WERI-Rb-1 (cell line): ENCODE results near the gene SRSF9.
A peak's percentile ranks its signal among the peaks of the same experiment; 100 is the strongest.
"Not testable (repeated sequence)": the region's sequence is repeated elsewhere in the genome, so short reads cannot be mapped to it uniquely, and the experiment has no call there.

Experiments used
- DNase-seq: peaks from one replicate; pipeline ENCODE4 v3.0.0-alpha.2; 2020
- H3K27ac ChIP-seq: fragments of 250-450 bp; sonication (Bioruptor Pico); 2 replicates; pipeline ENCODE4 v1.5.1; 2020; ENCODE audit warnings: mild to moderate bottlenecking, moderate library complexity
- H3K27me3 ChIP-seq: fragments of 250-450 bp; sonication (Bioruptor Pico); 2 replicates; pipeline ENCODE4 v1.5.1; 2021; ENCODE audit warnings: mild to moderate bottlenecking, low read depth, moderate library complexity; ENCODE audit not compliant: insufficient read depth, severe bottlenecking
- H3K36me3 ChIP-seq: fragments of 250-450 bp; sonication (Bioruptor Pico); 2 replicates; pipeline ENCODE4 v1.5.1; 2020; ENCODE audit warnings: mild to moderate bottlenecking, moderate library complexity
- H3K4me3 ChIP-seq: 2 replicates; pipeline ENCODE4 v1.5.1; 2011; ENCODE audit warnings: low read depth, mild to moderate bottlenecking, control low read depth, low read length
- H3K9me3 ChIP-seq: fragments of 250-450 bp; sonication (Bioruptor Pico); 2 replicates; pipeline ENCODE4 v1.5.1; 2021; ENCODE audit warnings: mild to moderate bottlenecking, moderate library complexity; ENCODE audit not compliant: severe bottlenecking
- CTCF ChIP-seq: IDR thresholded peaks from 2 replicates; pipeline ENCODE4 v1.5.1; 2011; ENCODE audit warnings: low read depth, mild to moderate bottlenecking, control low read depth, inconsistent platforms, low read length

Gene SRSF9

GRCh38 chr12:120495186-120495730, 25.7 kb upstream of the SRSF9 start:
- Histone ChIP-seq H3K27me3 (no peaks in the 10 kb centered on the region), H3K9me3 (no peaks in the 10 kb centered on the region), H3K27ac (peak overlapping the region; percentile 26), H3K4me3 (peak overlapping the region; percentile 64), H3K36me3 (peaks cover 42% of the 10 kb centered on the region)
- DNase-seq, result no peak
- TF ChIP-seq CTCF, result no peak

DNA sequence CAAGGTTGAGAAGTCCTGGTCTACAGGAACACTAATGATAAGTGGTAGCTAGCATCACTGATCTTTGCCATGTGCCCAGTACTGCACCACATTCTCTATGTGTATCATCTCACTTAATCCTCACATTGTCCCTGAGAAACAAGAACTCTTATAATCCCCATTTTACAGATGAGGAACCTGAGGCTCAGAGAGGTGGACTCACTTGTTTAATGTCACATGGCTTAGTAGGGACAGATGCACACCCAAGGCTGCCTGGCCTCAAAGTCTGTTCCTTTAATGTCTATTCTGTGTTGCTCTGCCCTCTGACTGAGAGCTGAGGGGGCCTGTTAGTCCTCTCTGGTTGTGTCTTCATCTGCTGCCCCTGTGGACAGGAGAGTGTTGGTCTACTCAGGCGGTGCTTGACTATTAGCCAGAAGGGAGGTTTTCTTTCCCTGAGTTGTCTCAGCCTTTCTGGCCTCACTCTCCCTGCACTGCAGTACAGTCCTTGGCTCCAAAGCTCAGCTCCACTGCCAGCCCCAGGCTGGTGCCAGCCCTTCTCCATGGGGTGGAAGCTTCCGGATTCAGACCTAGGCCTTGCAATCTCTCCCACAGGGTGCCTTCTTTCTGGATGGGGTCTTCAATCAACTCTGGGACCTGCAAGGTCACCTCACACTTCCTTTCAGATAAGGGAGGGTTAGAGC, 21.4 kb upstream of the SRSF9 start:
- Histone ChIP-seq H3K27me3 (no peaks in the 10 kb centered on the region), H3K36me3 (peaks cover 16% of the 10 kb centered on the region), H3K4me3 (no peak overlapping the region), H3K9me3 (no peaks in the 10 kb centered on the region), H3K27ac (no peak overlapping the region)
- DNase-seq, result no peak
- TF ChIP-seq CTCF, result no peak

DNA sequence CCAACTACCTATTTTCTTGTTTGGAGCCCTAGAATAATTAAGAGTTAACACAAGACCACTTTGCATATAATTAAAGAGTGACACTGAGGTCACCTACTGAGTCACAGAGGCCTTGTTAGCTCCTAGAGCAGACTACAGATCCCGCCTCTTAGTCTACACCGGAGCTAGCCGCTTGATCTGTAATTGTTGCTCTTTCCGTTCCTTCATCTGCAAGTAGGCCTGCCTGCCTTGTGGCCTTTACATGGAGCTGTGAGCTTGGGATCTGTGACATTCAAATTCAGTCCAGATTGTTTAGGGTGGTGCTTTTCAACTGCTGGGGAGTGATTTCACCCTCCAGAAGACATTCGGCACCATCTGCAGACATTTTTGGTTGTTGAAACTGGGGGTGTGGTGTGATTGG, 20.8 kb upstream of the SRSF9 start:
- Histone ChIP-seq H3K4me3 (no peak overlapping the region), H3K9me3 (no peaks in the 10 kb centered on the region), H3K27me3 (no peaks in the 10 kb centered on the region), H3K27ac (no peak overlapping the region), H3K36me3 (peaks cover 16% of the 10 kb centered on the region)
- no peak for TF ChIP-seq CTCF
- no peak for DNase-seq

DNA sequence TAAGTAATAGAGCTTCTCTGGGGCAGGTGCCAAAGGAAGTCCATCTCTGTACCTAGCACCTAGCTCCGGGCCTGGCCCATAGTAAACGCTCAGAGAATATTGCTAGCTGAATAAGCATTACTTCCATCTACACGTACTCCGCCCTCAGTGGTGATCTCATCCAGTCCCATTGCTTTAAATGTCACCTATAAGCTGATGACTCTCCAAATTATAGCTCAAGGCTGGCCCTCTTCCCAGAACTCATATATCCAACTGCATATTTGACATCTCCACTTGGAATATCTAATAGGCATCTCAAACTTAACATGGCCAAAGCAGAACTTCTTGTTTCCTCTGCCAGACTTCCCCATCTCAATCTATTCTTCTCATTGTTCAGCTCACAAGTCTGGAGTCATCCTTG, 19.5 kb upstream of the SRSF9 start:
- TF ChIP-seq CTCF, result no peak
- Histone ChIP-seq H3K4me3 (no peak overlapping the region), H3K27me3 (no peaks in the 10 kb centered on the region), H3K9me3 (no peaks in the 10 kb centered on the region), H3K27ac (no peak overlapping the region), H3K36me3 (peaks cover 16% of the 10 kb centered on the region)
- no peak for DNase-seq

DNA sequence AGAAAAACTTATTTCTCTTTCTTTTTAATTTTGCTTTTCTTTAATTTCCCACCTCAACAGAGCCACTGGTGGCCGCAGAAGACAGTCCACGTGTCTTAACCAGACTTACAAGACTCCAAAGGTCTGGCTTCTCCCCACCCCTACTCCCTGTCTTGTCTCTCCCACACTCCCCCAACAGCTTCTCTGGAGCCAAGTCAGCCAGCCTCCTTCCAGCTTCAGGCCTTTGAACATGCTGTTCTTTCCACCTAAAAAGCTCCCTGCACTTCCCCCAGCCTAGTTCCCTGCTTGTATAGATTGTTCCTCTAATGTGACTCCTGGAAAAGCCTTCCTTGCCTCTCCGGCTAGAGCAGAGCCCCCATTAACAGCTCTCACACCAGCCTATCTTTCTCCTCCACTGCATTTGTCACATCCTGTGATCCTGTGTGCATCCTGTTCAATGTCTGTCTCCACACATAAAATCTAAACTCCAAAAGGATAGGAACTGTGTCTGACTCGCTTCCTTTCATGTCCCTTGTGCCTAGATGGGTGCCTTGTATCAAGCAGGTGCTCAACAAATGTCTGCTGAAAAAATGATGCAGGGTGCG, 18.6 kb upstream of the SRSF9 start:
- Histone ChIP-seq H3K27ac (no peak overlapping the region), H3K36me3 (peaks cover 16% of the 10 kb centered on the region), H3K27me3 (no peaks in the 10 kb centered on the region), H3K9me3 (no peaks in the 10 kb centered on the region), H3K4me3 (no peak overlapping the region)
- no peak for TF ChIP-seq CTCF
- no peak for DNase-seq

- H3K9me3 ChIP-seq, H3K27me3 ChIP-seq, H3K27ac ChIP-seq, H3K4me3 ChIP-seq: not testable (repeated sequence)
- DNase-seq, result peak; percentile 24
- peaks cover 16% of the 10 kb centered on the region for H3K36me3 ChIP-seq
Measured at GRCh38 chr12:120487552-120487951, 18.0 kb upstream of the SRSF9 start.
